Measurements from ENCODE around the gene METTL17. TPM values are rescaled to one million over a fixed set of nuclear protein-coding genes. Genes with fewer than 3 reads are reported as not detected.

Gene METTL17
- total RNA-seq, 2 experiments from 2014 or later, result 92.0 to 94.8 TPM

DNA sequence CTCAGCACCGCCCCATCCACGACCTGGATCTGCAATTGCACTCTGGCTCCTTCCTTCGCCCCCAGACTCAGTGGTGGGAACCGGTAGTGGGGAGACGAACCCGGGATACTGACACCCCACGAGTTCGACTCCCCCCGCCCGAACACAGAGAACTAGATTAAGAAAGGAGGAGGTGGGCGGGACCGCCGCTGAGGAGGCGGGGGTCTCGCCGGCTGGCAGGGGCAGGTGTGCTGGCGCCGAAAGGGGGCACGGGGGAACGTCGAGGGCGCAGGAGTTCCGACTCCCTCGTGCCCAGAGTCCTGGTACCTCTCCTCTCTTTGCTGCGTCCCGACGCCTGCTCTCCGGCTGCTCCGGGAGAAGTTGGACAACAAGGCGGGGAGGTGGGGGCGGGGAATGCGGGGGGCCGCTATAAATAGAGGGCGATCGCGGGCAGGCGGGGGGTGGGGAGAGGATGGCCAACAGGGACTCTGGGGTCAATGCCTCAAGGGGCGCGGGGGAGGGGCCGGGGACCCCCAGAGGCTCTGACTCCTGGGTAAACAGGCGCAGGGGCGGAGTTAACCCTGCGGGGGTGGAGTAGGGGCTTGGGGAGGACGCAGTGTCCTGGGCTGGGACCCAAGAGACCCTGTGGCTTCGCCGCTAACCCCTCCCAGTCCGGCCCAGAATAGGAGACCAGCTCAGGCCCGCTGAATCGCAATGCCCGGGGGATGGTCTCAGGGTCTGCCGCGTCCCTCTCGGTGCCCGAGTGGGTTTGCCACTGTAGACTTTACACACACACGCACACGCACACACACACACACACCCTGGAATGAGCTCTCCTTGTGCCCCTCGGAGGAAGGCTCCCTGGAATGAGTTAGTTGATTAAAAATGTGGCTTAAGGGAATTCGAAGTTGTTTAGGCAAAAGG is 35.8 kb downstream of the METTL17 start:
- H3K4me1 ChIP-seq (ENCODE audit: insufficient read depth, low read length), result peaks cover 28% of the 10 kb centered on the region
- intact Hi-C loops (cut with DNase I, micrococcal nuclease), result no loop called here
- peaks cover 3% of the 10 kb centered on the region for H3K36me3 ChIP-seq (ENCODE audit: insufficient read depth, low read length)
- Mint-ChIP-seq H3K27me3 (no peaks in the 10 kb centered on the region), H3K27ac (peak overlapping the region; percentile 74), H3K36me3 (ENCODE audit: low read depth) (peaks cover 15% of the 10 kb centered on the region), H3K9me3 (no peaks in the 10 kb centered on the region), H3K4me3 (peak overlapping the region; percentile 93), H3K4me1 (ENCODE audit: low read depth) (peaks cover 21% of the 10 kb centered on the region)
- H3K27me3 ChIP-seq (ENCODE audit: control insufficient read depth in 1 of 2, insufficient read depth in 2 of 2, low read length in 2 of 2), result no peaks in the 10 kb centered on the region
- DNase-seq (peak in 3 of 14 experiments; percentile 11 to 40 (median 23)), ATAC-seq (ENCODE audit: poor library complexity) (no peak)
- CTCF ChIA-PET, result interaction anchor here (1.1 to 2.6 kb wide), 8 partner anchors 10 to 78 kb away, joined by 3 to 14 read pairs (median 6); no protein-coding TSS in a partner anchor
- TF ChIP-seq, protein P1, sequence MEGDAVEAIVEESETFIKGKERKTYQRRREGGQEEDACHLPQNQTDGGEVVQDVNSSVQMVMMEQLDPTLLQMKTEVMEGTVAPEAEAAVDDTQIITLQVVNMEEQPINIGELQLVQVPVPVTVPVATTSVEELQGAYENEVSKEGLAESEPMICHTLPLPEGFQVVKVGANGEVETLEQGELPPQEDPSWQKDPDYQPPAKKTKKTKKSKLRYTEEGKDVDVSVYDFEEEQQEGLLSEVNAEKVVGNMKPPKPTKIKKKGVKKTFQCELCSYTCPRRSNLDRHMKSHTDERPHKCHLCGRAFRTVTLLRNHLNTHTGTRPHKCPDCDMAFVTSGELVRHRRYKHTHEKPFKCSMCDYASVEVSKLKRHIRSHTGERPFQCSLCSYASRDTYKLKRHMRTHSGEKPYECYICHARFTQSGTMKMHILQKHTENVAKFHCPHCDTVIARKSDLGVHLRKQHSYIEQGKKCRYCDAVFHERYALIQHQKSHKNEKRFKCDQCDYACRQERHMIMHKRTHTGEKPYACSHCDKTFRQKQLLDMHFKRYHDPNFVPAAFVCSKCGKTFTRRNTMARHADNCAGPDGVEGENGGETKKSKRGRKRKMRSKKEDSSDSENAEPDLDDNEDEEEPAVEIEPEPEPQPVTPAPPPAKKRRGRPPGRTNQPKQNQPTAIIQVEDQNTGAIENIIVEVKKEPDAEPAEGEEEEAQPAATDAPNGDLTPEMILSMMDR (IDR thresholded peaks at IDR 0.05), result no peak
- peak overlapping the region; percentile 94 for H3K4me3 ChIP-seq (ENCODE audit: low read length)
- no peaks in the 10 kb centered on the region for H3K9me3 ChIP-seq (ENCODE audit: control insufficient read depth in 1 of 2, insufficient read depth in 1 of 2, low read length in 2 of 2)
- H3K27ac ChIP-seq (ENCODE audit: low read depth in 1 of 2, low read length in 2 of 2), result no peak overlapping the region
- POLR2A ChIA-PET, result interaction anchor here (1.1 to 2.4 kb wide), 3 partner anchors 10 to 342 kb away, joined by 3 to 19 read pairs (median 3); partner anchors contain the start of gene RNASE4

DNA sequence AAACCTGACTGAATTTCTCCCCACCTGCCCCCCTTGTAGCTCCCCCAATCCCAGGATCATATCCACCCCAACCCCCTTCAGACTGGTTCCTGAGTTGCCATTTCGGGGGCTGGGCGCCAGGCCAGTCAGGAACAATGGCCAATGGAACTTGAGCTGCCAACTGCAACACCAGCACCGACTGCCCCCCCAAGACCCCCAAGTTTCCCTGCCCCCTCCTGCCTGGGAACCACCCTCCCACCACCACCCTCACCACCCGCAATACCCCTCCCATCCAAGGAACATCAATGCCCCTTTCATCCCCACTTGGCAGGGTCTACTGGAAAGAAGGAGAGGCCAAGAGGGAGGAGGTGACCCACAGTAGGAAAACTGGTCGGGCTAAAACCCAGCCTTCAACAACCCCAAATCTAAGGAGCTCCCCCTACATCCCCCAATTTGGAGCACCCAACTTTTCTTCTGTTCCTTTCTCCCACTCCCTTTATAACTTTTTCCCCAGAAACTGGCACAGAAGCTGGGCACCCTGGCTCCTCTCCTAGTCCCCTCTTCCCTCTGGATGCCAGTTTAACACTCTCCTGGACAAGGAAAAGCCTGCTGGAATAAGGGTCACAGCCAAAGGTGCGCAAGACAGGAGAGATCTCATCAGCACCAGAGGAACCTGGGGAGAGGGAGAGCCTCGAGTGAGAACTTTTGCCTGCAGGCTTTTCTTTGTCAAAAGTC is 36.7 kb downstream of the METTL17 start:
- Histone ChIP-seq H3K4me3 (ENCODE audit: low read length) (no peak overlapping the region), H3K4me1 (ENCODE audit: insufficient read depth, low read length) (peaks cover 28% of the 10 kb centered on the region), H3K36me3 (ENCODE audit: insufficient read depth, low read length) (no peaks in the 10 kb centered on the region), H3K9me3 (ENCODE audit: control insufficient read depth in 1 of 2, insufficient read depth in 1 of 2, low read length in 2 of 2) (no peaks in the 10 kb centered on the region), H3K27ac (ENCODE audit: low read depth in 1 of 2, low read length in 2 of 2) (no peak overlapping the region), H3K27me3 (ENCODE audit: control insufficient read depth in 1 of 2, insufficient read depth in 2 of 2, low read length in 2 of 2) (no peaks in the 10 kb centered on the region)
- CTCF ChIA-PET, result interaction anchor here (1.4 to 2.6 kb wide), 5 partner anchors 11 to 66 kb away, joined by 3 to 7 read pairs (median 5); no protein-coding TSS in a partner anchor
- Mint-ChIP-seq H3K36me3 (ENCODE audit: low read depth) (peaks cover 10% of the 10 kb centered on the region), H3K4me3 (peak overlapping the region; percentile 82), H3K4me1 (ENCODE audit: low read depth) (peaks cover 21% of the 10 kb centered on the region), H3K27ac (peak overlapping the region; percentile 31), H3K9me3 (no peaks in the 10 kb centered on the region), H3K27me3 (no peaks in the 10 kb centered on the region)
- no peak for DNase-seq
- POLR2A ChIA-PET, result interaction anchor here (1.1 kb wide), 1 partner anchor 11 kb away, joined by 3 read pairs; no protein-coding TSS in a partner anchor
- TF ChIP-seq, protein P1 (IDR thresholded peaks at IDR 0.05), result no peak
- intact Hi-C loops (cut with DNase I, micrococcal nuclease), result no loop called here
- no peak for ATAC-seq (ENCODE audit: poor library complexity)

DNA sequence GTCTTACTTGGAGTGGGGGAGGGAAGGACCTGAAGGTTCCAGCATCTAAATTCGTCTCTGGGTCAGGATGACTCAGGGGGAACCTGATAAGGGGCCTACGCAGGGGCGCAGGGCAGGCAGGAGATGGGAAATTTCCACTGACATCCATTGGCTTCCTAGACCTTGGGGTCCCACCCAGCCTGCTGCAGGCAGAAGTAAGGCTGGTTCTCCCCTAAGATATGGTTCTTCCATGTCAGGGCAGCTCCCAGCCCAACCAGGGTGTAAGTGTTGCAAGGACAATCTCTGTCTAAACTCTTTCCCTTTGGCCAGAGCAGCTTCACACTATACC is 37.2 kb downstream of the METTL17 start:
- CTCF ChIA-PET, result interaction anchor here (1.5 to 2.6 kb wide), 4 partner anchors 11 to 56 kb away, joined by 3 to 7 read pairs (median 4); no protein-coding TSS in a partner anchor
- peaks cover 28% of the 10 kb centered on the region for H3K4me1 ChIP-seq (ENCODE audit: insufficient read depth, low read length)
- H3K9me3 ChIP-seq (ENCODE audit: control insufficient read depth in 1 of 2, insufficient read depth in 1 of 2, low read length in 2 of 2), result no peaks in the 10 kb centered on the region
- POLR2A ChIA-PET, result no interaction called here
- ATAC-seq (ENCODE audit: poor library complexity) (no peak), DNase-seq (no peak)
- TF ChIP-seq, protein P1 (IDR thresholded peaks at IDR 0.05), result no peak
- H3K36me3 Mint-ChIP-seq (ENCODE audit: low read depth), result peaks cover 5% of the 10 kb centered on the region
- peak overlapping the region; percentile 82 for H3K4me3 Mint-ChIP-seq
- H3K36me3 ChIP-seq (ENCODE audit: insufficient read depth, low read length), result no peaks in the 10 kb centered on the region
- no peaks in the 10 kb centered on the region for H3K27me3 ChIP-seq (ENCODE audit: control insufficient read depth in 1 of 2, insufficient read depth in 2 of 2, low read length in 2 of 2)
- H3K27ac Mint-ChIP-seq, result peak overlapping the region; percentile 31
- no peak overlapping the region for H3K27ac ChIP-seq (ENCODE audit: low read depth in 1 of 2, low read length in 2 of 2)
- H3K9me3 Mint-ChIP-seq, result no peaks in the 10 kb centered on the region
- H3K4me1 Mint-ChIP-seq (ENCODE audit: low read depth), result peaks cover 21% of the 10 kb centered on the region
- intact Hi-C loops (cut with DNase I, micrococcal nuclease), result no loop called here
- H3K4me3 ChIP-seq (ENCODE audit: low read length), result no peak overlapping the region
- no peaks in the 10 kb centered on the region for H3K27me3 Mint-ChIP-seq

Measured in CD4-positive, alpha-beta T cell (primary cell).